Tibial artery (tissue), 4 donors: Measurements from ENCODE around the gene HOXA10.

Experiments used
- DNase-seq, 2 donors: peaks; one replicate each; pipeline ENCODE4 v3.0.0-alpha.2; 2019
- H3K27ac ChIP-seq, 2 donors: fragments of 200-600 bp; sonication (generic) in 1 of 2; 1 replicate in 1 of 2; 2 replicates in 1 of 2; pipeline ENCODE4 v1.5.1; 2018 to 2019; ENCODE audit warnings: mild to moderate bottlenecking in 1 of 2
- H3K27me3 ChIP-seq, 2 donors: fragments of 200-600 bp; sonication (generic) in 1 of 2; one replicate each; pipeline versions ENCODE4 v1.5.1 to v1.6.0; 2016 to 2019
- H3K36me3 ChIP-seq, 3 donors: fragments of 200-600 bp; sonication (generic) in 2 of 3; one replicate each; pipeline ENCODE4 v1.5.1; 2016 to 2019; ENCODE audit warnings: mild to moderate bottlenecking in 2 of 3
- H3K4me1 ChIP-seq, 4 donors: fragments of 200-600 bp; sonication (generic) in 2 of 4; 1 replicate in 3 of 4; 2 replicates in 1 of 4; pipeline ENCODE4 v1.5.1; 2016 to 2019
- H3K4me3 ChIP-seq, 2 donors: fragments of 200-600 bp; sonication (generic) in 1 of 2; 1 replicate in 1 of 2; 2 replicates in 1 of 2; pipeline ENCODE4 v1.5.1; 2018 to 2019; ENCODE audit warnings: mild to moderate bottlenecking in 2 of 2
- H3K9me3 ChIP-seq, 3 donors: fragments of 200-600 bp; sonication (generic) in 1 of 3; one replicate each; pipeline ENCODE4 v1.5.1; 2016 to 2019
- intact Hi-C: fragments of 100-400 bp; cut with DNase I; formaldehyde crosslinking; loops from one replicate; pipeline ENCODE4 v1.15.0; 2023; ENCODE audit warnings: low total_unique reads
- TF ChIP-seq, protein P1 (sequence below), 2 experiments: fragments of 200-600 bp in 1 of 2; fragments of 450-650 bp in 1 of 2; IDR thresholded peaks; one replicate each; pipeline ENCODE4 v1.5.1; 2017 to 2019; ENCODE audit warnings: antibody characterized with exemption in 2 of 2, mild to moderate bottlenecking in 1 of 2, moderate library complexity in 1 of 2

The HOXA10 gene

DNA sequence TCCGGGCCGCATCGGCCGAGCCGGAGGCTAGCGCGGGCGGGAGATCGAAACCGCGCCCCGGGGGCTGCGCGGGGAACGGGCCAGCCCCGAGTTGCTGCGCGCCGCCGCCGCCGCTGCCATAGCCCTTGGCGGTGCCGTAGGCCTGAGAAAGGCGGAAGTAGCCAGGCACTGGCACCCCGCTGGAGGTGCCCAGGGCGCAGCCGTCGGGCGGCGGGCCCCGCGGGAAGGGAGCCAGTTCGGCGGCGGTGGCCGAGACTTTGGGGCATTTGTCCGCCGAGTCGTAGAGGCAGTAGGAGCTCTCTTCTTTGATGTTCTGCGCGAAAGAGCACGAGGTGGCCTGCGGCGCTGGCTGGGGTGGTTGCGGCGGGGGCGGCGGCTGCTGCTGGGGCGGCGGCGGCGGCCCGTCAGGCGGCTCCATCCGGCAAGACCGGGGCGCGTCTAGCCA, 587 bp downstream of the HOXA10 start:
- Histone ChIP-seq H3K9me3 (no peaks in the 10 kb centered on the region), H3K4me3 (peak overlapping the region; percentile 68 to 91), H3K36me3 (no peaks in the 10 kb centered on the region), H3K27me3 (no peaks in the 10 kb centered on the region), H3K27ac (peak overlapping the region; percentile 96 to 97), H3K4me1 (peaks cover 0 to 33% (median 10%) of the 10 kb centered on the region in 4 donors)
- intact Hi-C loops: loop anchor here (5.0 kb wide), 1 partner anchor 976 kb away; no protein-coding TSS in a partner anchor
- peak; percentile 25 to 81 for DNase-seq
- TF ChIP-seq, protein P1, sequence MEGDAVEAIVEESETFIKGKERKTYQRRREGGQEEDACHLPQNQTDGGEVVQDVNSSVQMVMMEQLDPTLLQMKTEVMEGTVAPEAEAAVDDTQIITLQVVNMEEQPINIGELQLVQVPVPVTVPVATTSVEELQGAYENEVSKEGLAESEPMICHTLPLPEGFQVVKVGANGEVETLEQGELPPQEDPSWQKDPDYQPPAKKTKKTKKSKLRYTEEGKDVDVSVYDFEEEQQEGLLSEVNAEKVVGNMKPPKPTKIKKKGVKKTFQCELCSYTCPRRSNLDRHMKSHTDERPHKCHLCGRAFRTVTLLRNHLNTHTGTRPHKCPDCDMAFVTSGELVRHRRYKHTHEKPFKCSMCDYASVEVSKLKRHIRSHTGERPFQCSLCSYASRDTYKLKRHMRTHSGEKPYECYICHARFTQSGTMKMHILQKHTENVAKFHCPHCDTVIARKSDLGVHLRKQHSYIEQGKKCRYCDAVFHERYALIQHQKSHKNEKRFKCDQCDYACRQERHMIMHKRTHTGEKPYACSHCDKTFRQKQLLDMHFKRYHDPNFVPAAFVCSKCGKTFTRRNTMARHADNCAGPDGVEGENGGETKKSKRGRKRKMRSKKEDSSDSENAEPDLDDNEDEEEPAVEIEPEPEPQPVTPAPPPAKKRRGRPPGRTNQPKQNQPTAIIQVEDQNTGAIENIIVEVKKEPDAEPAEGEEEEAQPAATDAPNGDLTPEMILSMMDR (IDR thresholded peaks at IDR 0.05): no peak

DNA sequence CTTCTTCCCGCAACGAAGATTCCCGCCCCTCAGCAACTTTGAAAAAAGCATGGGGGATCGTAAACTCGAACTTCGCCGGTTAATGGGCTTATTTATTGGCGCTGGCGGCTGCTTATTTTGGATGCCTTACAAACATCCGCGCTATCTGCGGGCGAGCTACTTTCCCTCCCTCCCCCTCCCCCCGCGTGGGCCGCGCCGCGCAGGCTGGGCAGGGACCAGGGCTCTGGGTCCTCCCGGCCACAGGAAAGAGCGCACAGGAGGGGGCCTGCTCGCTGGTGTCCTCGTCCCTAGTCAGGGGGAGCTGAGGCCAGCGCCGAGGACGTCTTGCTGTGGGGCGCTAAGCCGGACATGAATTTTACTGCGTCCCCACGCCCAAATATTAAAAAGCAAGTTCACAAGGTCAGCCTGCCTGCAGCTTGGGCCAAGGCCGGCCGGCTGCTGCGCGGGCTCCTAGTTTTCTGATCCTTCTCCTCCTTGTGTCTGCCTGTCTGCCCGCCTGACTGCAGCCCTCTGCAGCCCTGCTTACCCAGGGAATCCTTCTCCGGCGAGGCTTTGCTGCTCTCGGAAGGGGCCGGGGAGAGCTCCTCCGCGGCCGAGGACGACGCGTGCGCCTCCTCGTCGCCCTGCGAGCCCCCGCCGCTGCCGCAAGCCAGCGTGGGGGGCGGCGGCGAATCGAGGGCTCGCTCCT, 1.2 kb downstream of the HOXA10 start:
- DNase-seq: peak; percentile 85 to 95
- Histone ChIP-seq H3K4me3 (peak overlapping the region; percentile 68 to 91), H3K27ac (peak overlapping the region; percentile 96 to 97), H3K4me1 (peaks cover 0 to 37% (median 10%) of the 10 kb centered on the region in 4 donors), H3K27me3 (no peaks in the 10 kb centered on the region), H3K36me3 (no peaks in the 10 kb centered on the region), H3K9me3 (no peaks in the 10 kb centered on the region)
- intact Hi-C loops: loop anchor here (5.0 kb wide), 1 partner anchor 976 kb away; no protein-coding TSS in a partner anchor
- TF ChIP-seq, protein P1 (IDR thresholded peaks at IDR 0.05): no peak

DNA sequence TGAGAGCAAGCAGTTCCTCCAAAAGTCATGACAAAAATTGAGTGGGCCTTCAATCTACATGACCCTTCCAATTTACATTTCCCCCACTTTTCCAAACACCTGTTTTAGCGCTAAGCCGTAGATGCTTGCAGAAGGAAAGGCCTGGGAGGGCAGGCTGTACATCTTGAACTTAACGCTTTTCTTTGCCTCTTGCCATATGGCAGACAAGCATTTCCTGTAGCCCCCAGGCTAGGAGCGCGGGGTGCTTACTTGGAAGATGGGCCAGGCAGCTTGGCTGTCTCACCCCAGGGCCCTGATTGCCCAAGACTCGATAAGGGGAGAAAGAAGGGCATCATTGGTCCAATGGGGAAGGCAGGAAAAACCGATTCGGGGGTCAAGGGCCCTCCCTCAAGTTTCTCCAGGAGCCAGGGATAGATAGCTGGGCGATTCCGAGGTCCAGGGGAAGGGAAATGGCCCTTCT, 1.8 kb downstream of the HOXA10 start:
- DNase-seq: peak; percentile 34 to 73
- Histone ChIP-seq H3K27me3 (no peaks in the 10 kb centered on the region), H3K27ac (peak overlapping the region; percentile 96 to 97), H3K4me1 (peaks cover 0 to 41% (median 12%) of the 10 kb centered on the region in 4 donors), H3K36me3 (no peaks in the 10 kb centered on the region), H3K4me3 (peak overlapping the region; percentile 68 to 91), H3K9me3 (no peaks in the 10 kb centered on the region)
- intact Hi-C loops: loop anchor here (5.0 kb wide), 1 partner anchor 975 kb away; no protein-coding TSS in a partner anchor
- TF ChIP-seq, protein P1 (IDR thresholded peaks at IDR 0.05): no peak

DNA sequence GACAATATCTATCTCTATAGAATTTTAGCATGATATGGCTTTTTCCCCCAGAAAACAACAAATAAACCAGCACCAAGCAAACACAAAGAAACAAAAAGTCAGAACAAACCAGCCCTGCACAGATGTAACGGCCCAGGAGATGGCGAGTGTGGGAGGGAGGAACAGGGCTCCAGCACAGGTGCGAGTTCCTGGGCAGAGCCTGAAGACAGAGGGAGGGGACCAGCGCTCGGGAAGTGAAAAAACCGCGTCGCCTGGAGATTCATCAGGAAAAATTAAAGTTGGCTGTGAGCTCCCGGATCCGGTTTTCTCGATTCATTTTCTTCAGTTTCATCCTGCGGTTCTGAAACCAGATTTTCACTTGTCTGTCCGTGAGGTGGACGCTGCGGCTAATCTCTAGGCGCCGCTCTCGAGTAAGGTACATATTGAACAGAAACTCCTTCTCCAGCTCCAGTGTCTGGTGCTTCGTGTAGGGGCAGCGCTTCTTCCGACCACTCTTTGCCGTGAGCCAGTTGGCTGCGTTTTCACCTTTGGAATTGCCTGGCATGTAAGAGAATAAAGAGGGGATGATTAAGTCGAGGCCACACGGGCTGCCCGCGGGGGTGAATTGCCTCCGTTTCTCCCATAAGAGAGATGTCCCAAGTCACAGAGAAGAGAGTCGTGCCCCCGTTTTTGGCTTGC, 2.3 kb downstream of the HOXA10 start:
- TF ChIP-seq, protein P1 (IDR thresholded peaks at IDR 0.05): no peak
- Histone ChIP-seq H3K27ac (peak overlapping the region; percentile 96 to 97), H3K36me3 (no peaks in the 10 kb centered on the region), H3K4me1 (peaks cover 0 to 41% (median 12%) of the 10 kb centered on the region in 4 donors), H3K9me3 (no peaks in the 10 kb centered on the region), H3K27me3 (no peaks in the 10 kb centered on the region), H3K4me3 (peak overlapping the region; percentile 68 to 91)
- peak; percentile 24 to 70 for DNase-seq
- intact Hi-C loops: loop anchor here (5.0 kb wide), 1 partner anchor 974 kb away; no protein-coding TSS in a partner anchor

DNA sequence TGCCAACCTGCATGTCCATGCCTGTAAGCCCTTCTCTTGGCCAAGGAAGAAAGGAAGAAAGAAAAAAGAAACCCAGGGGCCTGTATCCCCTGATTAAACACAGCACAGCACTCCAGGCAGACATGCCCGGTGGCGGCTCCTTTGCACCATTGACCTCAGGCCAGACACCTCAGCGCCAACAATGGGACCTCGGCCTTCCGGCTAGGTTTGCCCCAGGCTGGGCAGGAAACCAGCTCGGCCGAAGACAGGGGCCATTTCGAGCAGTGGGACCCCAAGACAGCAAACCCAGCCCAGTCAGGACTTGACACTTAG, 2.8 kb downstream of the HOXA10 start:
- TF ChIP-seq, protein P1 (IDR thresholded peaks at IDR 0.05): no peak
- Histone ChIP-seq H3K4me3 (peak overlapping the region; percentile 68 to 91), H3K4me1 (peaks cover 0 to 42% (median 12%) of the 10 kb centered on the region in 4 donors), H3K27me3 (no peaks in the 10 kb centered on the region), H3K36me3 (no peaks in the 10 kb centered on the region), H3K27ac (peak overlapping the region; percentile 96 to 97), H3K9me3 (no peaks in the 10 kb centered on the region)
- DNase-seq: peak; percentile 40 to 74
- intact Hi-C loops: loop anchor here (5.0 kb wide), 1 partner anchor 974 kb away; no protein-coding TSS in a partner anchor
